HepG2 (cell line): ENCODE data around the gene SMIM29. TPM values are rescaled to one million over a fixed set of nuclear protein-coding genes. Genes with fewer than 3 reads are reported as not detected.

Experiments
- ETV5 ChIP-seq: IDR thresholded peaks from 2 replicates; pipeline ENCODE4 v1.6.1; 2018; ENCODE audit warnings: missing biosample characterization, missing genetic modification reagents, inconsistent platforms, borderline replicate concordance
- GLMP ChIP-seq: sonication (generic); formaldehyde crosslinking; IDR thresholded peaks from 2 replicates; pipeline ENCODE4 v1.9.0; 2021; ENCODE audit warnings: missing genetic modification reagents, mild to moderate bottlenecking, borderline replicate concordance
- HOXA7 ChIP-seq: sonication (generic); formaldehyde crosslinking; IDR thresholded peaks from 2 replicates; pipeline ENCODE4 v1.8.1; 2022; ENCODE audit warnings: mild to moderate bottlenecking, missing genetic modification reagents, moderate library complexity
- KDM2A ChIP-seq: sonication (generic); formaldehyde crosslinking; IDR thresholded peaks from 2 replicates; pipeline ENCODE4 v1.4.0; 2020; ENCODE audit warnings: low read depth, missing genetic modification reagents, borderline replicate concordance
- KLF15 ChIP-seq: sonication (generic); formaldehyde crosslinking; IDR thresholded peaks from 2 replicates; pipeline ENCODE4 v1.8.1; 2023; ENCODE audit warnings: borderline replicate concordance, mild to moderate bottlenecking, inconsistent platforms, missing genetic modification reagents, mixed read lengths
- MAFF ChIP-seq: IDR thresholded peaks from 2 replicates; pipeline ENCODE4 v1.6.1; 2011; ENCODE audit warnings: low read depth, low read length, improper control_type of control experiment
- PAWR ChIP-seq: sonication (generic); formaldehyde crosslinking; IDR thresholded peaks from 2 replicates; pipeline ENCODE4 v1.4.0; 2020; ENCODE audit warnings: missing genetic modification reagents, mild to moderate bottlenecking, borderline replicate concordance
- PHF5A ChIP-seq: IDR thresholded peaks from one replicate; pipeline ENCODE4 v1.6.1; 2018; ENCODE audit warnings: low read depth, missing genetic modification reagents; ENCODE audit not compliant: unreplicated experiment
- SYNCRIP ChIP-seq: fragments of 200-400 bp; formaldehyde crosslinking; IDR thresholded peaks from 2 replicates; pipeline ENCODE4 v1.6.1; 2018; ENCODE audit warnings: mild to moderate bottlenecking, low read depth, low read length; ENCODE audit not compliant: insufficient read depth
- U2AF2 ChIP-seq: fragments of 200-400 bp; formaldehyde crosslinking; IDR thresholded peaks from 2 replicates; pipeline ENCODE4 v1.6.1; 2017; ENCODE audit warnings: low read depth, mild to moderate bottlenecking, low read length
- YEATS2 ChIP-seq: sonication (generic); formaldehyde crosslinking; IDR thresholded peaks from 2 replicates; pipeline ENCODE4 v1.4.0; 2020; ENCODE audit warnings: missing genetic modification reagents, borderline replicate concordance
- ZBTB14 ChIP-seq: sonication (generic); formaldehyde crosslinking; IDR thresholded peaks from 2 replicates; pipeline ENCODE4 v1.4.0; 2020; ENCODE audit warnings: missing genetic modification reagents
- ZNF44 ChIP-seq: sonication (generic); formaldehyde crosslinking; IDR thresholded peaks from 2 replicates; pipeline ENCODE4 v1.5.1; 2020; ENCODE audit warnings: mild to moderate bottlenecking, missing genetic modification reagents
- ZNF441 ChIP-seq: sonication (generic); formaldehyde crosslinking; IDR thresholded peaks from 2 replicates; pipeline ENCODE4 v1.7.0; 2021; ENCODE audit warnings: missing genetic modification reagents, borderline replicate concordance
- ZNF546 ChIP-seq: sonication (generic); formaldehyde crosslinking; conservative IDR thresholded peaks from 2 replicates; pipeline ENCODE4 v1.8.1; 2023; ENCODE audit warnings: mild to moderate bottlenecking, missing genetic modification reagents
- ZNF577 ChIP-seq: sonication (generic); formaldehyde crosslinking; IDR thresholded peaks from 2 replicates; pipeline ENCODE4 v1.4.0; 2020; ENCODE audit warnings: mild to moderate bottlenecking, low read depth, missing genetic modification reagents, borderline replicate concordance
- ZNF672 ChIP-seq: sonication (generic); formaldehyde crosslinking; IDR thresholded peaks from 2 replicates; pipeline ENCODE4 v1.8.1; 2022; ENCODE audit warnings: missing genetic modification reagents
- ZSCAN29 ChIP-seq: sonication (generic); formaldehyde crosslinking; conservative IDR thresholded peaks from 2 replicates; pipeline ENCODE4 v1.4.0; 2020; ENCODE audit warnings: mild to moderate bottlenecking, missing genetic modification reagents
- ZSCAN9 ChIP-seq: IDR thresholded peaks from 2 replicates; pipeline ENCODE4 v1.6.1; 2016; ENCODE audit warnings: borderline replicate concordance
- ZZZ3 ChIP-seq: sonication (generic); formaldehyde crosslinking; IDR thresholded peaks from 2 replicates; pipeline ENCODE4 v1.4.0; 2020; ENCODE audit warnings: missing genetic modification reagents, mild to moderate bottlenecking, borderline replicate concordance
- polyA plus RNA-seq, 8 experiments: library from polyadenylated mRNA; depleted of rRNA in 3 of 8; stranded (reverse) in 7 of 8; unstranded in 1 of 8; fragments of >200 nt; fragmentation: Illumina TruSeq in 4 of 8; extraction: Trizol in 4 of 8; gene quantifications; 2 replicates each; pipeline versions ENCODE4 v1.2.1 to v1.2.3, GENCODE V29; 2011 to 2016; ENCODE audit warnings: low read depth in 4 of 8, missing spikeins in 1 of 8, mixed read lengths in 1 of 8; ENCODE audit not compliant: insufficient read depth in 1 of 8
- total RNA-seq, 5 experiments: library from RNA; depleted of rRNA; stranded (reverse); fragments of >200 nt; fragmentation: Illumina TruSeq; extraction: Trizol; gene quantifications; 2 replicates each; pipeline ENCODE4 v1.2.3, GENCODE V29; 2016; ENCODE audit warnings: low read depth in 1 of 5
- TF ChIP-seq, protein P1 (sequence below): sonication (generic); formaldehyde crosslinking; IDR thresholded peaks from 2 replicates; pipeline ENCODE4 v1.5.0; 2020; ENCODE audit warnings: mild to moderate bottlenecking, low read depth, missing genetic modification reagents, borderline replicate concordance
- TF ChIP-seq, protein P2 (sequence below): sonication (generic); formaldehyde crosslinking; IDR thresholded peaks from 2 replicates; pipeline ENCODE4 v1.4.0; 2020; ENCODE audit warnings: missing genetic modification reagents; ENCODE audit errors: not compliant biosample characterization
- TF ChIP-seq, protein P3 (sequence below): sonication (generic); formaldehyde crosslinking; IDR thresholded peaks from 2 replicates; pipeline ENCODE4 v1.8.0; 2022; ENCODE audit warnings: mild to moderate bottlenecking, missing genetic modification reagents, moderate library complexity
- TF ChIP-seq, protein P4 (sequence below): IDR thresholded peaks from 2 replicates; pipeline ENCODE4 v1.6.1; 2016; ENCODE audit warnings: mild to moderate bottlenecking, missing biosample characterization, missing genetic modification reagents

The SMIM29 gene
- total and polyA plus RNA-seq, 2 of the 13 experiments (the other 11 are each of a cell fraction or from before 2014, with no cell fraction given), result 8.8 to 15.3 TPM

DNA sequence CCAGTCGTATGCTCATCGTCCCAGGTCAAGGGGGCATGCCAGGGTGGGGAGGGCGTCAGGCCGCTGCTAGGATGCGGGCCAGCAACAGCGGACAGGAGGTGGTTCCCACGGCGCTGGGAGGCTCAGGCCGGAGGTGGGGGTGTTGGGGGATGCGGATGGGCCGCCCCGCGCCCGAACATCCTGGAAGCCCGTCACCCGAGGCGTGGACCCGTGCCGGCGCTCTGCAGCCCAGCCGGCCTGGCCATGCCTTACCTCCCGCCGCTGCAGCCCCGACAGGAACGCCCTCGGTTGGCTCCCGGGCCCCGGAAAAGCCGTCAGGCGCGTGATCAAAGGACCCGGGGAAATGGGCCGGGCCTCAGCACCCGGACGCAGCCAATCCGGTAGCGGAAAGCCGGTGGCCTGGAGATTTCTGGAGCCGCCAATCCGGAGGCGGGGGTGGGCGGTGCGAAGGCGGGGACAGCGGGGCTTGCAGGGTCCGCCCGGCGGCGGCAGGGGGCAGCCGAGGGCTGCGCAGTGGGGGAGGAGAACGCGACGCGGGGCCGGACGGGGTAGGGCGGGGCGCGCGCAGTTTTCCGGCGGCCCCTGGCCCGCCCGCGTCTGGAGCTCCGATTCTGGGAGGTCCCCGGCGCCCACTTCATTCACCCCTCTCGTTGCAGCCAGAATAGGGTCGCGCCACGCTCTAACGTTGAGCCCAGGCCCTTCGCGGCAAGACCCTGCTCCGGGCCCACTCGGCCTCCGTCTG is at the start of gene SMIM29 (continued):
- TF ChIP-seq ZNF441 (CRISPR knock-in tag), result peak; percentile 68
- no peak for TF ChIP-seq ZSCAN9 (CRISPR knock-in tag)
- no peak for TF ChIP-seq ZZZ3 (CRISPR knock-in tag)
- peak; percentile 45; the same call in 1 of the 2 replicates for TF ChIP-seq ETV5
- TF ChIP-seq MAFF, result no peak
- TF ChIP-seq GLMP (CRISPR knock-in tag), result no peak
- no peak for TF ChIP-seq U2AF2
- peak; percentile 59; the same call in 1 of the 2 replicates for TF ChIP-seq KDM2A
- TF ChIP-seq, protein P1, sequence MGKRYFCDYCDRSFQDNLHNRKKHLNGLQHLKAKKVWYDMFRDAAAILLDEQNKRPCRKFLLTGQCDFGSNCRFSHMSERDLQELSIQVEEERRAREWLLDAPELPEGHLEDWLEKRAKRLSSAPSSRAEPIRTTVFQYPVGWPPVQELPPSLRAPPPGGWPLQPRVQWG (CRISPR knock-in tag), result no peak
- TF ChIP-seq, protein P2, sequence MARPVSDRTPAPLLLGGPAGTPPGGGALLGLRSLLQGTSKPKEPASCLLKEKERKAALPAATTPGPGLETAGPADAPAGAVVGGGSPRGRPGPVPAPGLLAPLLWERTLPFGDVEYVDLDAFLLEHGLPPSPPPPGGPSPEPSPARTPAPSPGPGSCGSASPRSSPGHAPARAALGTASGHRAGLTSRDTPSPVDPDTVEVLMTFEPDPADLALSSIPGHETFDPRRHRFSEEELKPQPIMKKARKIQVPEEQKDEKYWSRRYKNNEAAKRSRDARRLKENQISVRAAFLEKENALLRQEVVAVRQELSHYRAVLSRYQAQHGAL (CRISPR knock-in tag), result no peak
- no peak for TF ChIP-seq PHF5A (CRISPR knock-in tag)
- TF ChIP-seq HOXA7 (CRISPR knock-in tag), result no peak
- no peak for TF ChIP-seq ZNF577
- no peak for TF ChIP-seq ZNF672 (CRISPR knock-in tag)
- TF ChIP-seq PAWR (CRISPR knock-in tag), result 0 out of 2 replicates have a peak, but pooled peaks have one; percentile 58
- no peak for TF ChIP-seq KLF15 (CRISPR knock-in tag)
- TF ChIP-seq, protein P3, sequence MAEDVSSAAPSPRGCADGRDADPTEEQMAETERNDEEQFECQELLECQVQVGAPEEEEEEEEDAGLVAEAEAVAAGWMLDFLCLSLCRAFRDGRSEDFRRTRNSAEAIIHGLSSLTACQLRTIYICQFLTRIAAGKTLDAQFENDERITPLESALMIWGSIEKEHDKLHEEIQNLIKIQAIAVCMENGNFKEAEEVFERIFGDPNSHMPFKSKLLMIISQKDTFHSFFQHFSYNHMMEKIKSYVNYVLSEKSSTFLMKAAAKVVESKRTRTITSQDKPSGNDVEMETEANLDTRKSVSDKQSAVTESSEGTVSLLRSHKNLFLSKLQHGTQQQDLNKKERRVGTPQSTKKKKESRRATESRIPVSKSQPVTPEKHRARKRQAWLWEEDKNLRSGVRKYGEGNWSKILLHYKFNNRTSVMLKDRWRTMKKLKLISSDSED (CRISPR knock-in tag), result no peak
- peak; percentile 97 for TF ChIP-seq ZNF44 (CRISPR knock-in tag)
- TF ChIP-seq, protein P4, sequence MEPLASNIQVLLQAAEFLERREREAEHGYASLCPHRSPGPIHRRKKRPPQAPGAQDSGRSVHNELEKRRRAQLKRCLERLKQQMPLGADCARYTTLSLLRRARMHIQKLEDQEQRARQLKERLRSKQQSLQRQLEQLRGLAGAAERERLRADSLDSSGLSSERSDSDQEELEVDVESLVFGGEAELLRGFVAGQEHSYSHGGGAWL (CRISPR knock-in tag), result peak; percentile 46; the same call in 1 of the 2 replicates
- no peak for TF ChIP-seq ZNF546 (CRISPR knock-in tag)
- 0 out of 2 replicates have a peak, but pooled peaks have one; percentile 53 for TF ChIP-seq ZSCAN29 (CRISPR knock-in tag)
- TF ChIP-seq ZBTB14 (CRISPR knock-in tag), result no peak; the same call in 1 of the 2 replicates
- TF ChIP-seq YEATS2, result peak; percentile 82; the same call in 1 of the 2 replicates
- no peak for TF ChIP-seq SYNCRIP
